Cardiac fibroblast (primary cell): ENCODE measurements around the gene ATOSA.

ENCODE experiments used
- DNase-seq, 2 donors: peaks; one replicate each; pipeline versions ENCODE4 v3.0.0 to v3.0.0-alpha.2; 2010; ENCODE audit warnings: low read depth in 2 of 2
- H3K4me3 ChIP-seq, 2 donors: replicated peaks in 1 of 2; 1 replicate in 1 of 2; 2 replicates in 1 of 2; pipeline ENCODE4 v1.5.1; 2011; ENCODE audit warnings: low read depth in 2 of 2, low read length in 2 of 2, mild to moderate bottlenecking in 2 of 2, moderate library complexity in 1 of 2
- TF ChIP-seq, protein P1 (sequence below): IDR thresholded peaks from one replicate; pipeline ENCODE4 v1.5.1; 2011; ENCODE audit warnings: low read depth, mild to moderate bottlenecking, low read length, inconsistent platforms

Gene ATOSA

GRCh38 chr15:52709187-52709981 is 30.2 kb upstream of the ATOSA start:
- no peak for DNase-seq
- TF ChIP-seq, protein P1, sequence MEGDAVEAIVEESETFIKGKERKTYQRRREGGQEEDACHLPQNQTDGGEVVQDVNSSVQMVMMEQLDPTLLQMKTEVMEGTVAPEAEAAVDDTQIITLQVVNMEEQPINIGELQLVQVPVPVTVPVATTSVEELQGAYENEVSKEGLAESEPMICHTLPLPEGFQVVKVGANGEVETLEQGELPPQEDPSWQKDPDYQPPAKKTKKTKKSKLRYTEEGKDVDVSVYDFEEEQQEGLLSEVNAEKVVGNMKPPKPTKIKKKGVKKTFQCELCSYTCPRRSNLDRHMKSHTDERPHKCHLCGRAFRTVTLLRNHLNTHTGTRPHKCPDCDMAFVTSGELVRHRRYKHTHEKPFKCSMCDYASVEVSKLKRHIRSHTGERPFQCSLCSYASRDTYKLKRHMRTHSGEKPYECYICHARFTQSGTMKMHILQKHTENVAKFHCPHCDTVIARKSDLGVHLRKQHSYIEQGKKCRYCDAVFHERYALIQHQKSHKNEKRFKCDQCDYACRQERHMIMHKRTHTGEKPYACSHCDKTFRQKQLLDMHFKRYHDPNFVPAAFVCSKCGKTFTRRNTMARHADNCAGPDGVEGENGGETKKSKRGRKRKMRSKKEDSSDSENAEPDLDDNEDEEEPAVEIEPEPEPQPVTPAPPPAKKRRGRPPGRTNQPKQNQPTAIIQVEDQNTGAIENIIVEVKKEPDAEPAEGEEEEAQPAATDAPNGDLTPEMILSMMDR: no peak
- no peak overlapping the region for H3K4me3 ChIP-seq

- no peak overlapping the region for H3K4me3 ChIP-seq
- peak in 1 of 2 donors; percentile 49 for DNase-seq
- TF ChIP-seq, protein P1: no peak
Observed at GRCh38 chr15:52706091-52706490, 26.9 kb upstream of the ATOSA start.

DNA sequence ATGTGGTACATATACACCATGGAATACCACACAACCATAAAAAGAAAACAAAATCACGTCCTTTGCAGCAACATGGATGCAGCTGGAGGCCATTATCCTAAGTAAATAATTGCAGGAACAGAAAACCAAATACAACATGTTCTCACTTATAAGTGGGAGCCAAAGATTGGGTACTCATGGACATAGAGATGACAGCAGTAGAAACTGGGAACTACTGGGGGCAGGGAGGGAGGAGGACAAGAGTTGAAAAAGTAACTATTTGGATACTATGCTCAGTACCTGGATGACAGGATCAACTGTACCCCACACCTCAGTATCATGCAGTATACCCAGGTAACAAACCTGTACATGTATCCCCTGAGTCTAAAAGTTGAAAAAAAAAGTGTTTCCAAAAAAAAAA is 23.2 kb upstream of the ATOSA start:
- DNase-seq: no peak
- TF ChIP-seq, protein P1: no peak

GRCh38 chr15:52699457-52699856 is 20.3 kb upstream of the ATOSA start:
- TF ChIP-seq, protein P1: no peak
- no peak overlapping the region for H3K4me3 ChIP-seq
- no peak for DNase-seq

More for the DNA sequence above, 23.2 kb upstream of the ATOSA start:
- H3K4me3 ChIP-seq: no peak overlapping the region

GRCh38 chr15:52698514-52698913 is 19.3 kb upstream of the ATOSA start:
- TF ChIP-seq, protein P1: no peak
- no peak for DNase-seq
- H3K4me3 ChIP-seq: no peak overlapping the region

DNA sequence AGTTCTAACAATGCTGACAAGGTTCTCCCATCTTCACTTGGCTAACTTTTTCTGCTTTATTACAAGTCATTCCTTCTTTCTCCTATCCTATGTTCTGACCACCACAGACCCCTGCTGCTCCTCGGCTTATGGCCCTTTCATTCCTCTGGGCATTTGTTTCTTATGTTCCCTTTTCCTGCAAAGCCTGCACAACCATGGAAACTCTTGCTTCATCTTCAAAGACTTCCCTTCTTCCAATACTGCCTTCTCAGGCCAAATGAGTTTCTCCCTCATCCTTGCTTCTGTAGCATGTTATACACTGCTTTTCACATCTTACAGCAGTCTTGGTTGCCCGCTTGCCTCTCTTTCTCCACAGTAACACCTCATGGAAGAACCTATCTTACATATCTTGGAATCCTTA is 17.9 kb upstream of the ATOSA start:
- TF ChIP-seq, protein P1: no peak
- DNase-seq: no peak
- H3K4me3 ChIP-seq: no peak overlapping the region
